Measurements from ENCODE around the gene CACNA1S.

DNA sequence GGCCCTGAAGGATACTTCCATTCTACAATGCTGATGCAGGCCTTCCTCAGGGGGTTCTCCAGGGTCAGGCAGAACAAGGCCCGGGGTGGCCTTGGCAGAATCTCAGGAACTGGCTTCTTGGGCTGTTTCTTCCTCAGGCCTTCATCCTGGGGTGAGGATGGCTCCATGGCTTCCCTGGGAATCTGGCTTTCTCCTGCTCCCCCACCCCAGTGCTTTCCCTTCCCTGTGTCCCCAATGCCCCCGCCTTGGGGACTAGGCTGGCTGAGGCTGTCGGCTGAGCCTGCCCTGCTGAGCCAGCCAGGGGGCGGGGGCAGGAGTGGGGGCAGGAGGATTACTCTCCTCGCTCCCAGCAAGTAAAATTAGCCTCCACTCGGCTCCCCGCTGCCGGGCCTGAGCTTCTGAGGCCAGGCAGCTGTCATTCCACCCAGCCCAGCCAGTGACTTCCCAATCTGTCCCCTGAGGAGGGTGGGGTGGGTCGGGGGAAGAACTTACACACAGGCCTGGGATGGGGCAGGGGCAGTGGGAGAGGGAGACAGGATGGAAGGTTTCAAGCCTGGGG, at the start of gene CACNA1S:
- TF ChIP-seq, protein P1, sequence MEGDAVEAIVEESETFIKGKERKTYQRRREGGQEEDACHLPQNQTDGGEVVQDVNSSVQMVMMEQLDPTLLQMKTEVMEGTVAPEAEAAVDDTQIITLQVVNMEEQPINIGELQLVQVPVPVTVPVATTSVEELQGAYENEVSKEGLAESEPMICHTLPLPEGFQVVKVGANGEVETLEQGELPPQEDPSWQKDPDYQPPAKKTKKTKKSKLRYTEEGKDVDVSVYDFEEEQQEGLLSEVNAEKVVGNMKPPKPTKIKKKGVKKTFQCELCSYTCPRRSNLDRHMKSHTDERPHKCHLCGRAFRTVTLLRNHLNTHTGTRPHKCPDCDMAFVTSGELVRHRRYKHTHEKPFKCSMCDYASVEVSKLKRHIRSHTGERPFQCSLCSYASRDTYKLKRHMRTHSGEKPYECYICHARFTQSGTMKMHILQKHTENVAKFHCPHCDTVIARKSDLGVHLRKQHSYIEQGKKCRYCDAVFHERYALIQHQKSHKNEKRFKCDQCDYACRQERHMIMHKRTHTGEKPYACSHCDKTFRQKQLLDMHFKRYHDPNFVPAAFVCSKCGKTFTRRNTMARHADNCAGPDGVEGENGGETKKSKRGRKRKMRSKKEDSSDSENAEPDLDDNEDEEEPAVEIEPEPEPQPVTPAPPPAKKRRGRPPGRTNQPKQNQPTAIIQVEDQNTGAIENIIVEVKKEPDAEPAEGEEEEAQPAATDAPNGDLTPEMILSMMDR (IDR thresholded peaks at IDR 0.05), result no peak
- TF ChIP-seq POLR2A (IDR thresholded peaks at IDR 0.05), result no peak
